ENCODE measurements around the gene PLRG1. TPM values are rescaled to one million over a fixed set of nuclear protein-coding genes. Genes with fewer than 3 reads are reported as not detected.
A peak's percentile ranks its signal among the peaks of the same experiment; 100 is the strongest.
"Not testable (repeated sequence)": the region's sequence is repeated elsewhere in the genome, so short reads cannot be mapped to it uniquely, and the experiment has no call there.

Gene PLRG1
- 55.9 and 61.7 TPM in 2 replicates for total RNA-seq (2014; rRNA removed; shearing (Covaris generic))

GRCh38 chr4:154549894-154550790 is at the start of gene PLRG1:
Gene PLRG1, minus strand, starts transcription at chr4:154550400. Its CDS starts 92 bp downstream, at chr4:154550308.
- DNase-seq (ENCODE audit: low read depth): peak; percentile 90

GRCh38 chr4:154597798-154598774 is 47.9 kb upstream of the PLRG1 start:
- no peak for DNase-seq (ENCODE audit: low read depth)

GRCh38 chr4:154597281-154597680 is 47.1 kb upstream of the PLRG1 start:
- DNase-seq (ENCODE audit: low read depth): not testable (repeated sequence)

- DNase-seq (ENCODE audit: low read depth): no peak
Observed at GRCh38 chr4:154595807-154596206, 45.6 kb upstream of the PLRG1 start.

GRCh38 chr4:154594343-154594742 is 44.1 kb upstream of the PLRG1 start:
- not testable (repeated sequence) for DNase-seq (ENCODE audit: low read depth)

- no peak for DNase-seq (ENCODE audit: low read depth)
Observed at GRCh38 chr4:154593868-154594267, 43.7 kb upstream of the PLRG1 start.

- no peak for DNase-seq (ENCODE audit: low read depth)
Observed at GRCh38 chr4:154591890-154592289, 41.7 kb upstream of the PLRG1 start.

- no peak for DNase-seq (ENCODE audit: low read depth)
Observed at GRCh38 chr4:154590329-154591006, 40.3 kb upstream of the PLRG1 start, which contains the start of gene FGA. Gene FGA, minus strand, starts transcription at chr4:154590742. Its CDS starts 55 bp downstream, at chr4:154590687.

- no peak for DNase-seq (ENCODE audit: low read depth)
Observed at GRCh38 chr4:154589296-154590197, 39.3 kb upstream of the PLRG1 start.

- DNase-seq (ENCODE audit: low read depth): no peak
Observed at GRCh38 chr4:154588198-154588597, 38.0 kb upstream of the PLRG1 start.

GRCh38 chr4:154586296-154587033 is 36.3 kb upstream of the PLRG1 start:
- peak; percentile 25 for DNase-seq (ENCODE audit: low read depth)

- no peak for DNase-seq (ENCODE audit: low read depth)
Observed at GRCh38 chr4:154585369-154586018, 35.3 kb upstream of the PLRG1 start.

GRCh38 chr4:154584259-154584658 is 34.1 kb upstream of the PLRG1 start:
- DNase-seq (ENCODE audit: low read depth): no peak

- no peak for DNase-seq (ENCODE audit: low read depth)
Observed at GRCh38 chr4:154583677-154584076, 33.5 kb upstream of the PLRG1 start.

- DNase-seq (ENCODE audit: low read depth): no peak
Observed at GRCh38 chr4:154583230-154583629, 33.0 kb upstream of the PLRG1 start.

GRCh38 chr4:154582723-154583122 is 32.5 kb upstream of the PLRG1 start:
- DNase-seq (ENCODE audit: low read depth): no peak

- no peak for DNase-seq (ENCODE audit: low read depth)
Observed at GRCh38 chr4:154579927-154580326, 29.7 kb upstream of the PLRG1 start.

- DNase-seq (ENCODE audit: low read depth): no peak
Observed at GRCh38 chr4:154578919-154579318, 28.7 kb upstream of the PLRG1 start.

GRCh38 chr4:154577324-154577723 is 27.1 kb upstream of the PLRG1 start:
- no peak for DNase-seq (ENCODE audit: low read depth)
